ENCODE data around the gene GATA1.
"Not testable (repeated sequence)": the region's sequence is repeated elsewhere in the genome, so short reads cannot be mapped to it uniquely, and the experiment has no call there.

The GATA1 gene

GRCh38 chrX:48816014-48816810, 29.8 kb downstream of the GATA1 start:
- no peak for DNase-seq

GRCh38 chrX:48818098-48818497, 31.7 kb downstream of the GATA1 start:
- no peak for DNase-seq

GRCh38 chrX:48818866-48819265, 32.5 kb downstream of the GATA1 start:
- DNase-seq: no peak

- DNase-seq: not testable (repeated sequence)
Measured at GRCh38 chrX:48819394-48819793, 33.0 kb downstream of the GATA1 start.

- no peak for DNase-seq
Measured at GRCh38 chrX:48823053-48823452, 36.7 kb downstream of the GATA1 start.

- DNase-seq: no peak
Measured at GRCh38 chrX:48824066-48824465, 37.7 kb downstream of the GATA1 start.

- DNase-seq: no peak
Measured at GRCh38 chrX:48826135-48826875, 39.9 kb downstream of the GATA1 start, which contains the start of gene ERAS. Gene ERAS (plus strand): TSS chrX:48826513. CDS start chrX:48829124, 2,611 bp downstream.

- DNase-seq: no peak
Measured at GRCh38 chrX:48826876-48827653, 40.7 kb downstream of the GATA1 start.

GRCh38 chrX:48827654-48827968, 41.2 kb downstream of the GATA1 start:
- DNase-seq: no peak

- DNase-seq: no peak
Measured at GRCh38 chrX:48829016-48829735, 42.8 kb downstream of the GATA1 start.

GRCh38 chrX:48831136-48831908, 44.9 kb downstream of the GATA1 start:
- no peak for DNase-seq

GRCh38 chrX:48831909-48832291, 45.5 kb downstream of the GATA1 start:
- no peak for DNase-seq

GRCh38 chrX:48833542-48834138, 47.2 kb downstream of the GATA1 start:
- DNase-seq: no peak

- DNase-seq: no peak
Measured at GRCh38 chrX:48834383-48834709, 48.0 kb downstream of the GATA1 start.

- no peak for DNase-seq
Measured at GRCh38 chrX:48835524-48836329, 49.3 kb downstream of the GATA1 start, which contains the start of gene PCSK1N. Gene PCSK1N (minus strand): TSS chrX:48835610. CDS start chrX:48835532, 78 bp downstream.

- DNase-seq: no peak
Measured at GRCh38 chrX:48839686-48840085, 53.3 kb downstream of the GATA1 start.
